Esophagus muscularis mucosa (tissue), 3 donors: ENCODE results near the gene PICALM.

ENCODE experiments used
- CTCF ChIP-seq, 3 experiments: fragments of 200-600 bp in 2 of 3; fragments of 450-650 bp in 1 of 3; sonication (generic) in 2 of 3; IDR thresholded peaks; one replicate each; pipeline ENCODE4 v1.5.1; 2017 to 2019; ENCODE audit warnings: antibody characterized with exemption in 3 of 3, mild to moderate bottlenecking in 2 of 3, moderate library complexity in 1 of 3
- POLR2A ChIP-seq: fragments of 450-650 bp; IDR thresholded peaks from one replicate; pipeline ENCODE4 v1.6.1; 2017; ENCODE audit warnings: antibody characterized with exemption, moderate library complexity, mild to moderate bottlenecking, low read depth
- POLR2AphosphoS5 ChIP-seq, 2 donors: sonication (generic); formaldehyde crosslinking; IDR thresholded peaks; one replicate each; pipeline ENCODE4 v1.6.1; 2017; ENCODE audit warnings: antibody characterized with exemption in 2 of 2

GRCh38 chr11:85923455-85923854, 145.4 kb downstream of the PICALM start:
- TF ChIP-seq CTCF (IDR thresholded peaks at IDR 0.05) (no peak), POLR2AphosphoS5 (IDR thresholded peaks at IDR 0.05) (no peak), POLR2A (no peak)
